HFFc6 (cell line): ENCODE measurements around the gene ZNF514. TPM values are rescaled to one million over a fixed set of nuclear protein-coding genes. Genes with fewer than 3 reads are reported as not detected.
"Not testable (repeated sequence)": the region's sequence is repeated elsewhere in the genome, so short reads cannot be mapped to it uniquely, and the experiment has no call there.

Experiments
- DNase-seq: peaks from one replicate; pipeline ENCODE4 v3.0.0-alpha.2; 2018
- H3K27ac Mint-ChIP-seq: 2 replicates; pipeline ENCODE4 v1.8.0; 2020; ENCODE audit warnings: mild to moderate bottlenecking, mixed read lengths
- H3K27me3 Mint-ChIP-seq: 2 replicates; pipeline ENCODE4 v1.8.0; 2021; ENCODE audit warnings: mild to moderate bottlenecking, moderate library complexity, mixed read lengths; ENCODE audit not compliant: insufficient read depth
- H3K36me3 Mint-ChIP-seq: 2 replicates; pipeline ENCODE4 v1.8.0; 2021; ENCODE audit warnings: low read depth, mixed read lengths
- H3K4me1 Mint-ChIP-seq: 2 replicates; pipeline ENCODE4 v1.8.0; 2020; ENCODE audit warnings: low read depth, mixed read lengths
- H3K4me3 Mint-ChIP-seq: 2 replicates; pipeline ENCODE4 v1.8.0; 2020; ENCODE audit warnings: mild to moderate bottlenecking, moderate library complexity, mixed read lengths
- H3K9me3 Mint-ChIP-seq: 2 replicates; pipeline ENCODE4 v1.8.0; 2020; ENCODE audit warnings: mild to moderate bottlenecking, mixed read lengths
- CTCF ChIP-seq: fragments of 200-600 bp; sonication (generic); IDR thresholded peaks from 2 replicates; pipeline ENCODE4 v1.5.0; 2021; ENCODE audit warnings: antibody characterized with exemption, mild to moderate bottlenecking
- total RNA-seq, 6 experiments: library from RNA; stranded (reverse); fragmentation: NEBNext Ultra II Directional; extraction: Animal tissue kit (Norgen Biotek cat#: 25700); gene quantifications; 2 replicates in 1 of 6; 3 replicates in 5 of 6; pipeline ENCODE4 v1.2.3, GENCODE V29; 2021

The ZNF514 gene
- total RNA-seq, 6 experiments from 2014 or later: 6.3 to 8.2 (median 7.1) TPM

- peaks cover 13% of the 10 kb centered on the region for H3K4me1 Mint-ChIP-seq
- DNase-seq: no peak
- H3K27ac Mint-ChIP-seq: no peak overlapping the region
- peaks cover 33% of the 10 kb centered on the region for H3K36me3 Mint-ChIP-seq
- TF ChIP-seq CTCF: no peak
- no peaks in the 10 kb centered on the region for H3K9me3 Mint-ChIP-seq
- no peak overlapping the region for H3K4me3 Mint-ChIP-seq
- H3K27me3 Mint-ChIP-seq: no peaks in the 10 kb centered on the region
These were observed 46.2 kb downstream of the ZNF514 start for GRCh38 chr2:95113464-95113863.

- H3K4me1 Mint-ChIP-seq: peaks cover 3% of the 10 kb centered on the region
- no peak for DNase-seq
- H3K4me3 Mint-ChIP-seq: no peak overlapping the region
- H3K27me3 Mint-ChIP-seq: peaks cover 1% of the 10 kb centered on the region; the same call in 1 of the 2 replicates
- H3K36me3 Mint-ChIP-seq: peaks cover 42% of the 10 kb centered on the region
- no peaks in the 10 kb centered on the region for H3K9me3 Mint-ChIP-seq
- no peak for TF ChIP-seq CTCF
- no peak overlapping the region for H3K27ac Mint-ChIP-seq
These were observed 49.3 kb downstream of the ZNF514 start for GRCh38 chr2:95110395-95110794.

GRCh38 chr2:95109260-95109659 is 50.4 kb downstream of the ZNF514 start:
- TF ChIP-seq CTCF: no peak
- Mint-ChIP-seq H3K27me3 (peaks cover 1% of the 10 kb centered on the region; the same call in 1 of the 2 replicates), H3K4me1 (no peaks in the 10 kb centered on the region), H3K4me3 (no peak overlapping the region), H3K27ac (no peak overlapping the region), H3K36me3 (peaks cover 32% of the 10 kb centered on the region; the same call in 1 of the 2 replicates), H3K9me3 (no peaks in the 10 kb centered on the region)
- no peak for DNase-seq

GRCh38 chr2:95106081-95106480 is 53.6 kb downstream of the ZNF514 start:
- Mint-ChIP-seq H3K27me3 (peaks cover 1% of the 10 kb centered on the region; the same call in 1 of the 2 replicates), H3K4me3 (no peak overlapping the region), H3K36me3 (peaks cover 47% of the 10 kb centered on the region; the same call in 1 of the 2 replicates), H3K27ac (no peak overlapping the region), H3K9me3 (no peaks in the 10 kb centered on the region), H3K4me1 (no peaks in the 10 kb centered on the region)
- TF ChIP-seq CTCF: no peak
- no peak for DNase-seq

- Mint-ChIP-seq H3K9me3 (no peaks in the 10 kb centered on the region), H3K27me3 (peaks cover 2% of the 10 kb centered on the region), H3K27ac (no peak overlapping the region), H3K36me3 (peaks cover 51% of the 10 kb centered on the region), H3K4me3 (no peak overlapping the region), H3K4me1 (no peaks in the 10 kb centered on the region)
- DNase-seq: no peak
- TF ChIP-seq CTCF: no peak
These were observed 55.0 kb downstream of the ZNF514 start for GRCh38 chr2:95104606-95105005.

GRCh38 chr2:95099910-95100309 is 59.7 kb downstream of the ZNF514 start:
- Mint-ChIP-seq H3K4me3 (no peak overlapping the region), H3K4me1 (no peaks in the 10 kb centered on the region), H3K27ac (no peak overlapping the region), H3K27me3 (peaks cover 1% of the 10 kb centered on the region; the same call in 1 of the 2 replicates), H3K9me3 (peaks cover 8% of the 10 kb centered on the region; the same call in 1 of the 2 replicates), H3K36me3 (peaks cover 53% of the 10 kb centered on the region)
- no peak for DNase-seq
- TF ChIP-seq CTCF: no peak

- DNase-seq, H3K4me1 Mint-ChIP-seq, H3K4me3 Mint-ChIP-seq, H3K27ac Mint-ChIP-seq, H3K27me3 Mint-ChIP-seq, H3K9me3 Mint-ChIP-seq: not testable (repeated sequence)
- H3K36me3 Mint-ChIP-seq: peaks cover 67% of the 10 kb centered on the region
These were observed 61.4 kb downstream of the ZNF514 start for GRCh38 chr2:95098273-95098672.
